NK-92 treated with Interleukin-12 subunit alpha and Interleukin-12 subunit beta, amount 100 ng/mL, for 24 hours (cell line): Measurements from ENCODE around the gene GPRASP3.

Source experiments
- DNase-seq: peaks from one replicate; lab custom pipeline; 2025; lab: John Stamatoyannopoulos, UW

Gene GPRASP3

DNA sequence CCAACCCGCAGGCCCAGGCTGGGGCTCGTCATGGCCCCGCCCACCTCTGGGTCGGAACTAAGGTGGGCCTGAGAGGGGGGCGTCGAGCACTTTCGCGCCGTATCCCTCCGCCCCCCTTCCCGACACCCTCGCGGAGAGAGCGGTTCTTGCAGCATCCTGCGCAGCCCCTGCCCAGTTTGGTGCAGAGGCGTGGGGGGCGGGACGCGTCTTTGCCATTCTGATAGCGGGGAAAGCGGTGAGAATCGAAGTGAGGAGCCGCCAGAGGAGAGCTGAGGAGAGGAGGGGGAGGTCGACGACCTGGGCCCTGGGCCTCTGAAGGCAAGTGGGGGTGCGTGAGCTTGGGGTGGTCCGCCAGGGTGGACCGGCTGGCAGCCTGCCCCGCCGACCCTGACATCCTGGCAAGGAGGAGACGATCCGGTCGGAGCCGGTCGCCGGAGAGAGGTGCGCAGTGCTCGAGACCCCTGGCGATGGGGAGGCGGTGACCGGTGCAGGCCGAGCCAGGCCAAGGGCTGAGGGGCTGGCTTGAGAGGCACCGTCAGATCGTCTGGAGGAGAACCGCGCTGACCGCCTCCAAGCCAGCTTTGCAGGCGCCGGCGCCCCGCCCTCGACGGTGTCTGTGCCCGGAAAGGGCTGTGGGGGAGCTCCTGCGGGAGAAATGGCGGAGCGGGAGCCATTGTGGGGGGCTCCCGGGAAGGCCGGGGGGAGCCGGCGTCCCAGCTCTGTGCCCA, 25.5 kb downstream of the GPRASP3 start:
- DNase-seq, result no peak

DNA sequence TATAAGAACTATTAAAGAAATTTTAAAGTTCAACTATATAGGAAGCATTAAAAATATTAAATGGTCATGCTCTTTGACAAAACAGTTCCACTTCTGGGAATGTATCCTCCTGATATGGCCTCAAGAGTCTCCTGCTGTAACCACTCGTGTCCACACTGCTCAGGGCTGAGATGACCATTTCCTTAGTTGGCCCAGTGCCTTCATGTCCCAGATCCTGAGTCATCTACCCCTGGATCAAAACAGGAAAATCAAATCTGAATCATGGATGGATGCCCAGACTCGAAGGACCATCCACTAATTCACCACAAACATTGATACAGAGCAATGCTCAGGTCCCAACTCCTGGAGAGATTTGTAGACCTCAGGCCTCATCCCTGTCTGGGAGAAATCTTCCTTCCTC, 44.7 kb downstream of the GPRASP3 start:
- DNase-seq, result no peak

DNA sequence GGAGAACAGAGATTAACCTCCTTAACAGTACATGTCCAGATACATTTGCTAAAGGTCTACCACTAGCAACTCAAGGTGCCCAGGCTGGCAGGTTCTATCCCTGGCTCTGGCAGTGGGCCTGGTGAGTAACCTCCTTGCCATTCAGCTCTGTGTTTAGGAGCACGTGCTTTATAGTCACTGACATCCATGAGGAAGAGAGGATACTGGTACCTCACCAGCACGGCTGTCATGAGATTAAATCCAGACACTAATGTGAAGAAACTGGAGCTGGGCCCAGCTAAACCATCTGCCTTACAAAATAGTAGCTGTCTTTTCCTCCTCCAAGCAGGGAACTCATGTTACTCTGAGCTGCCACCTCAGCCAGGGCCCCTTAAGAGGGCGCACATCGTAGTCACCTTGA, 45.3 kb downstream of the GPRASP3 start:
- DNase-seq, result no peak

DNA sequence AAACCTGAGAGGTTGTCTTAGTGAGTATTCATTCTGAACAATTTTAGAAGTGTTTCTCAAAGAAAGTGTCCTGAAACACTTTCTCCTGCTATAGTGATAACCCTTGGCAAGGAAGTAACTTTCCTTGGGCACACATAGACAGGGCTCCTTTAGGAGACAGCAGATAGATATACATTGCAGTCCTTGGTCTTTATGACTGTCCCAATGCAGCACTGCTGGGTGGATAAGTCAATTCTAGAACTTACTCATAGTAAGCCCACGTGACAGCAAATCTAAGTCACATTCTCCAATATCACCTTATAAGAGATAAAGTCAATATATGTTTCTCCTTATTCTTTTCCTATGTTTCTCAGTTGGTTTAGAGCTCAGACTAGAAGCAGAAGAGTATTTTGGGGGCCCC, 46.7 kb downstream of the GPRASP3 start:
- no peak for DNase-seq

DNA sequence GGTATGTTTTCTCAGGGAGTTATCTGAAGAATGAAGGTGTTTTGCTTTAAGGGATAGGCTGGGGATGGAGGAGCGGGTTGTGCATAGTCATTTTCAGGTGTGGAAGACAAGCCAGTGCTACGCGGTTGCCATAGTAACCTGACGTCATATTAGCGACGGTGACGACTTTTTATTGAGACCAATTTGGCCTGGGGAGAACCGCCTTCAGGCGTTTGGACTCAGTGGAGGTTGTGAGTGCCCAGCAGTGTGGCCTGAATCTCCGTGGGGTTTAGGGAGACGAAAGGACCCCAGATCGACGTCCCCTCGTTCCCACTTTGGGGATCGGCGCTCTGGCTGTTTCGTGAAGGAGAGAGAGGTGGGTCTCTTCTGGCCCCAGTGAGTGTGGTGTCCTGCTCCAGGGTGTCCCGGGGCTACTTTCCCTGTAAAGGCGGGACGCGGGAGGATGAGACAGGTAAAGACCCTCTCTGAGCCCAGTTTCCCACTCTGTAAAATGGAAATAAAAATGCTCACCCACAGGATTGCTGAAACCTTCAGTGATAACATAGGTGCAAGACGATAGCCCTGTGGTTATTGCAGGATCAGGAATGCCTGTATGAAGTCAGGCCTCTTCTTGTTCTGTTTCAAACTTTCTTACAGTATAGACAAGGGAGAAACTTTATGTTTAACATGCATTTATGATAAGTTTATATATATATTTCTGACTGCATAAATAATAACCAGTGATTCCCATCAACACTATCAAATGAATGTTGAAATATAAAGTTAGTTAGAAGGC, 48.6 kb downstream of the GPRASP3 start:
- DNase-seq, result peak; percentile 35
